GM13977 (cell line): ENCODE results near the gene RADIL.

ENCODE experiments used
- DNase-seq: peaks from one replicate; pipeline ENCODE4 v3.0.0; 2012; ENCODE audit warnings: low spot score
- CTCF ChIP-seq: IDR thresholded peaks from 2 replicates; pipeline ENCODE4 v1.5.1; 2012; ENCODE audit warnings: mild to moderate bottlenecking, control low read depth; ENCODE audit not compliant: insufficient read depth; ENCODE audit errors: extremely low read depth, missing control alignments
- in situ Hi-C: fragments of 300-500 bp; cut with MboI; formaldehyde crosslinking; loops from one replicate; pipeline ENCODE4 v1.12.0; 2022; ENCODE audit warnings: low sequenced_read_pairs, low pct_unique_long_range_greater_than_20kb, mixed read lengths, inconsistent platforms; ENCODE audit not compliant: unreplicated experiment

The RADIL gene

GRCh38 chr7:4833176-4833575 lies 50.3 kb downstream of the RADIL start:
- no peak for TF ChIP-seq CTCF
- in situ Hi-C loops, result loop anchor here (25.0 kb wide), 1 partner anchor 254 kb away; no protein-coding TSS in a partner anchor
- DNase-seq, result no peak

- no peak for DNase-seq
- TF ChIP-seq CTCF, result no peak
- in situ Hi-C loops, result loop anchor here (25.0 kb wide), 1 partner anchor 255 kb away; no protein-coding TSS in a partner anchor
These were observed 50.8 kb downstream of the RADIL start for GRCh38 chr7:4832711-4833110.

GRCh38 chr7:4831723-4832495 lies 51.6 kb downstream of the RADIL start:
- DNase-seq, result no peak
- no peak for TF ChIP-seq CTCF
- in situ Hi-C loops, result loop anchor here (25.0 kb wide), 1 partner anchor 255 kb away; no protein-coding TSS in a partner anchor

GRCh38 chr7:4830176-4830575 lies 53.3 kb downstream of the RADIL start:
- in situ Hi-C loops, result loop anchor here (25.0 kb wide), 1 partner anchor 257 kb away; no protein-coding TSS in a partner anchor
- TF ChIP-seq CTCF, result peak; percentile 89
- peak; percentile 75 for DNase-seq

- DNase-seq, result no peak
- no peak for TF ChIP-seq CTCF
- in situ Hi-C loops, result loop anchor here (25.0 kb wide), 1 partner anchor 258 kb away; no protein-coding TSS in a partner anchor
These were observed 54.7 kb downstream of the RADIL start for GRCh38 chr7:4828720-4829383.

- no peak for TF ChIP-seq CTCF
- no peak for DNase-seq
- in situ Hi-C loops, result loop anchor here (25.0 kb wide), 1 partner anchor 262 kb away; no protein-coding TSS in a partner anchor
These were observed 58.4 kb downstream of the RADIL start for GRCh38 chr7:4825081-4825480.
